Mucosa of descending colon (tissue), 3 donors: ENCODE measurements around the gene CNOT4. TPM values are rescaled to one million over a fixed set of nuclear protein-coding genes. Genes with fewer than 3 reads are reported as not detected.
"Not testable (repeated sequence)": the region's sequence is repeated elsewhere in the genome, so short reads cannot be mapped to it uniquely, and the experiment has no call there.

ENCODE experiments used
- ATAC-seq: fragments of 200-7000 bp; cut with Tn5 transposase; one replicate; pipeline ENCODE4 v1.9.1; 2020; ENCODE audit warnings: mild to moderate bottlenecking, moderate library complexity
- DNase-seq, 3 donors: peaks; one replicate each; pipeline ENCODE4 v3.0.0-alpha.2; 2020
- H3K36me3 ChIP-seq: fragments of 200-600 bp; one replicate; pipeline ENCODE4 v1.8.0; 2021; ENCODE audit warnings: low read depth, mild to moderate bottlenecking
- H3K4me1 ChIP-seq: fragments of 200-600 bp; one replicate; pipeline ENCODE4 v1.8.0; 2021; ENCODE audit warnings: low read depth, mild to moderate bottlenecking
- H3K4me3 ChIP-seq: fragments of 200-600 bp; one replicate; pipeline ENCODE4 v1.8.0; 2021; ENCODE audit warnings: mild to moderate bottlenecking
- H3K9me3 ChIP-seq: fragments of 200-600 bp; one replicate; pipeline ENCODE4 v1.8.0; 2021; ENCODE audit warnings: mild to moderate bottlenecking
- CTCF ChIP-seq: fragments of 200-600 bp; IDR thresholded peaks from one replicate; pipeline ENCODE4 v1.8.0; 2022; ENCODE audit warnings: antibody characterized with exemption, mild to moderate bottlenecking
- intact Hi-C, 2 donors: fragments of 100-400 bp; cut with DNase I in 1 of 2; cut with micrococcal nuclease in 1 of 2; formaldehyde crosslinking; loops; one replicate each; pipeline versions ENCODE4 v1.11.0 to v1.11.1; 2022; cut with DNase I, micrococcal nuclease
- total RNA-seq, 3 donors: library from RNA; stranded (reverse); fragmentation: NEBNext Ultra II Directional in 2 of 3; extraction: Animal tissue kit (Norgen Biotek cat#: 25700) in 2 of 3; gene quantifications; one replicate each; pipeline versions ENCODE4 v1.2.1 to v1.2.4, GENCODE V29; 2021 to 2023
- donor health status: DM: no; HTN: no; CAD: no; lungs with moderate emphysema.
- donor health status: DM: no; HTN: no; CAD: no.
- donor health status: DM: no; HTN: yes; CAD: no.

CNOT4 gene
- total RNA-seq, 3 donors from 2014 or later, result 18.3 to 37.2 (median 22.1) TPM

DNA sequence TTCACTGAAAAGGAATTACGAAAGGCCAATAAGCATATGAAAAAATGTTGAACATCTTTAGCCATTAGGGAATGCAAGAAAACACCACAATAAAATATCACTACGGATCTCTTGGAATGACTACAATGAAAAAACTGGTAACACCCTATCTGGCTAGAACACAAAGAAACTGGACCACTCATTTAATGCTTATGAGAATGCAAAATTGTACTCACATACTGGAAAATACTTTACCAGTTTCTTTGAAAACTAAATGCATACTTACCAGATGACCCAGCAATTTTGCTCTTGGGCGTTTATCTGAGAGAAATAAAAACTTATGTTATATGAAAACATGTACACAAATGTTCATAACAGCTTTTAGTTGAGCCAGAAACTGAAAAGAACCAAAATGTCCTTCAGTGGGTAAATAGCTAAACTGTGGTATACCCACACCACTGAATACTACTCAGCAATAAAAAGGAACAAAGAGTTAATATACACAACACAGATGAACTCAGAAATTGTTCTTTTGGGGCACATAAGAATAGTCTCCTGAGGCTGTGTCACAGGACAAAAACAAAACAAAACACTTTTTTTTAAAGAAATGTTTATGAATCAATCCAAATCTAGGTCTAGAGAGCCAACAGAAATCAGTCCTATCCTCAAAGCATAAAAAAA, 23.5 kb downstream of the CNOT4 start:
- ATAC-seq (no peak), DNase-seq (no peak)
- Histone ChIP-seq H3K4me3 (no peak overlapping the region), H3K9me3 (no peaks in the 10 kb centered on the region), H3K4me1 (no peaks in the 10 kb centered on the region), H3K36me3 (no peaks in the 10 kb centered on the region)
- intact Hi-C loops, result no loop called here
- no peak for TF ChIP-seq CTCF

DNA sequence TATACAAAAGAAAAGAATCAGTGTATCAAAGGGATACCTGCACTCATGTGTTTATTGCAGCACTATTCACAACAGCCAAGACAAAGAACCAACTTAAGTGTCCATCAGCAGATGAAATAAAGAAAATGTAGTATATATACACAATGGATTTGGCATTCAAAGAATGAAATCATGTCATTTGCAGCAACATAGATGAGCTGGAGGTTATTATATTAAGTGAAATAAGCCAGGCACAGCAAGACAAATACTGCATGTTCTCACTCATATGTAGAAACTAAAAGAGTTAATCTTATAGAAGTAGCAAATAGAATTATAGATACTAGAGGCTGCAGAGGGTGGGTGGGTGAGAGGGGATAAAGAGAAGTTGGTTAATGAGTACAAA, 28.3 kb downstream of the CNOT4 start:
- no peak for DNase-seq
- H3K9me3 ChIP-seq, result no peaks in the 10 kb centered on the region

GRCh38 chr7:135480966-135481597, 28.8 kb downstream of the CNOT4 start:
- DNase-seq (no peak), ATAC-seq (no peak)
- TF ChIP-seq CTCF, result no peak
- Histone ChIP-seq H3K4me1 (no peaks in the 10 kb centered on the region), H3K4me3 (no peak overlapping the region), H3K9me3 (no peaks in the 10 kb centered on the region), H3K36me3 (no peaks in the 10 kb centered on the region)
- intact Hi-C loops, result no loop called here

More for the DNA sequence above, 28.3 kb downstream of the CNOT4 start:
- ATAC-seq, result no peak
- H3K4me3 ChIP-seq, result no peak overlapping the region
- intact Hi-C loops, result no loop called here
- H3K36me3 ChIP-seq, result no peaks in the 10 kb centered on the region
- H3K4me1 ChIP-seq, result no peaks in the 10 kb centered on the region
- no peak for TF ChIP-seq CTCF

DNA sequence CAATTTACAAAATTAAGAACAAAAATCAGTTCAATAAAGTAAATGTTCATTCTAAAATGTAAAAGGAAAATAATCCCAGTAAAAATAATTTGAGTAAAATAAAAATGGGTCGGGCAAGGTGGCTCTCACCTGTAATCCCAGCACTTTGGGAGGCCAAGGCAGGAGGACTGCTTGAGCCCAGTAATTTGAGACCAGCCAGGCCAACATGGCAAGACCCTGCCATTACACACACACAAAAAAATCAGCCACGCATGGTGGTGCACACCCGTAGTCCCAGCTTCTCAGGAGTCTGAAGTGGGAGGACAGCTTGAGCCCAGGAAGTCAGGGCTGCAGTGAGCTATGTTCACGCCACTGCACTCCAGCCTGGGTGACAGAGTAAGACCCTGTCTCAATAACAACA, 34.4 kb downstream of the CNOT4 start:
- TF ChIP-seq CTCF, result no peak

GRCh38 chr7:135469705-135470104, 40.2 kb downstream of the CNOT4 start:
- ATAC-seq, H3K9me3 ChIP-seq, DNase-seq, H3K4me3 ChIP-seq, H3K4me1 ChIP-seq, H3K36me3 ChIP-seq, intact Hi-C loops: not testable (repeated sequence)

More for the DNA sequence above, 34.4 kb downstream of the CNOT4 start:
- DNase-seq (no peak), ATAC-seq (no peak)
- no peak overlapping the region for H3K4me3 ChIP-seq
- H3K9me3 ChIP-seq, result no peaks in the 10 kb centered on the region
- no peaks in the 10 kb centered on the region for H3K36me3 ChIP-seq
- no peaks in the 10 kb centered on the region for H3K4me1 ChIP-seq
- intact Hi-C loops, result no loop called here

DNA sequence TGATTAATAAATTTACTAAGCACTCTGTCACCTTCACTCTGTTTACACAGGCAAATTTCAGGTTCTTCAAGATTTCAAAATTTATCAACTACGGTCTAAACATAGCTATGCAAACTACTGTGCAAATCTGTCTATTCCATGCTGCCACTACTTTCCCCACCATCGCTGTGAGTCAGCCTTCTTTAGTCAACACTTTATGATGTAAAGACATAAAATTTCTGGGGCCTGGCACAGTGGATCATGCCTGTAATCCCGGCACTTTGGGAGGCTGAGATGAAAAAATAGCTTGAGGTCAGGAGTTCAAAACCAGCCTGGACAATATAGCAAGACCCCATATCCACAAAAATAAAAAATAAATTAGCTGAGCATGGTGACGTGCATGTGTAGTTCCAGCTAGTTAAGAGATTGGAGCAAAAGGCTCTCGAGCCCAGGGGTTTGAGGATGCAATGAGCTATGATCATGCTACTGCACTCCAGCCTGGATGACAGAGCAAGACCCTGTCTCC, 42.6 kb downstream of the CNOT4 start:
- Histone ChIP-seq H3K4me3 (no peak overlapping the region), H3K36me3 (no peaks in the 10 kb centered on the region), H3K9me3 (no peaks in the 10 kb centered on the region), H3K4me1 (no peaks in the 10 kb centered on the region)
- no peak for DNase-seq
- intact Hi-C loops, result no loop called here
- TF ChIP-seq CTCF, result no peak
- ATAC-seq, result no peak
